Endodermal cell (in vitro differentiated cells): ENCODE data around the gene ODAD4. TPM values are rescaled to one million over a fixed set of nuclear protein-coding genes. Genes with fewer than 3 reads are reported as not detected.

Source experiments
- DNase-seq: peaks from one replicate; pipeline ENCODE4 v3.0.0-alpha.2; 2017
- H3K27ac ChIP-seq: 2 replicates; pipeline ENCODE4 v1.5.1; 2013; ENCODE audit warnings: mild to moderate bottlenecking, low read depth, low read length, moderate library complexity
- H3K27me3 ChIP-seq: 2 replicates; pipeline ENCODE4 v1.6.1; 2013; ENCODE audit warnings: mild to moderate bottlenecking, low read length, moderate library complexity; ENCODE audit not compliant: insufficient read depth, control insufficient read depth, poor library complexity, severe bottlenecking
- H3K36me3 ChIP-seq: 2 replicates; pipeline ENCODE4 v1.7.0; 2013; ENCODE audit warnings: mild to moderate bottlenecking, low read length, moderate library complexity; ENCODE audit not compliant: control insufficient read depth, insufficient read depth
- H3K4me1 ChIP-seq: one replicate; pipeline ENCODE4 v1.7.0; 2013; ENCODE audit warnings: low read length; ENCODE audit not compliant: control insufficient read depth, insufficient read depth
- H3K4me3 ChIP-seq: 2 replicates; pipeline ENCODE4 v1.5.1; 2013; ENCODE audit warnings: mild to moderate bottlenecking, low read length, moderate library complexity
- H3K9ac ChIP-seq: 2 replicates; pipeline ENCODE4 v1.6.1; 2013; ENCODE audit warnings: mild to moderate bottlenecking, low read length, moderate library complexity; ENCODE audit not compliant: poor library complexity, severe bottlenecking; ENCODE audit errors: extremely low read depth
- H3K9me3 ChIP-seq: 2 replicates; pipeline ENCODE4 v1.6.1; 2013; ENCODE audit warnings: mild to moderate bottlenecking, low read length, moderate library complexity; ENCODE audit not compliant: control insufficient read depth
- H3K27ac Mint-ChIP-seq: 2 replicates; pipeline ENCODE4 v1.8.0; 2020; ENCODE audit warnings: mixed read lengths
- H3K27me3 Mint-ChIP-seq: 2 replicates; pipeline ENCODE4 v1.8.0; 2021; ENCODE audit warnings: mild to moderate bottlenecking, mixed read lengths; ENCODE audit not compliant: insufficient read depth
- H3K36me3 Mint-ChIP-seq: 2 replicates; pipeline ENCODE4 v1.8.0; 2020; ENCODE audit warnings: low read depth, mixed read lengths
- H3K4me1 Mint-ChIP-seq: 2 replicates; pipeline ENCODE4 v1.8.0; 2020; ENCODE audit warnings: mixed read lengths
- H3K4me3 Mint-ChIP-seq: 2 replicates; pipeline ENCODE4 v1.8.0; 2020; ENCODE audit warnings: mild to moderate bottlenecking, moderate library complexity, mixed read lengths
- H3K9me3 Mint-ChIP-seq: 2 replicates; pipeline ENCODE4 v1.8.0; 2020; ENCODE audit warnings: mild to moderate bottlenecking, mixed read lengths
- WGBS, 2 experiments: methylation state at CpG; one replicate each; pipeline versions ENCODE4 v1.1.5 to v1.1.7; 2013; ENCODE audit warnings: missing lambda C conversion rate in 2 of 2, mixed read lengths in 1 of 2; ENCODE audit not compliant: insufficient coverage in 1 of 2, insufficient read length in 1 of 2; 5-methylcytosine and 5-hydroxymethylcytosine counted together
- total RNA-seq, 2 donors: library from RNA; stranded (reverse); fragmentation: NEBNext Ultra II Directional in 1 of 2; extraction: Animal tissue kit (Norgen Biotek cat#: 25700) in 1 of 2; gene quantifications; 2 replicates in 1 of 2; 3 replicates in 1 of 2; pipeline ENCODE4 v1.2.1, GENCODE V29; 2021
- TF ChIP-seq, protein P1 (sequence below): fragments of 200-600 bp; sonication (generic); conservative IDR thresholded peaks from 2 replicates; pipeline ENCODE4 v1.5.0; 2021; ENCODE audit warnings: antibody characterized with exemption, mild to moderate bottlenecking

Gene ODAD4
- total RNA-seq, 2 donors from 2014 or later = 3.9 to 4.7 TPM

GRCh38 chr17:41974658-41975057, 44.2 kb downstream of the ODAD4 start:
- no peak overlapping the region for H3K27ac Mint-ChIP-seq
- no peaks in the 10 kb centered on the region for H3K27me3 ChIP-seq
- H3K9me3 Mint-ChIP-seq = no peaks in the 10 kb centered on the region
- peak overlapping the region; percentile 32 for H3K27ac ChIP-seq
- no peaks in the 10 kb centered on the region for H3K9me3 ChIP-seq
- no peak overlapping the region for H3K9ac ChIP-seq
- DNase-seq = no peak
- H3K4me1 ChIP-seq = no peaks in the 10 kb centered on the region
- no peak overlapping the region for H3K4me3 Mint-ChIP-seq
- TF ChIP-seq, protein P1, sequence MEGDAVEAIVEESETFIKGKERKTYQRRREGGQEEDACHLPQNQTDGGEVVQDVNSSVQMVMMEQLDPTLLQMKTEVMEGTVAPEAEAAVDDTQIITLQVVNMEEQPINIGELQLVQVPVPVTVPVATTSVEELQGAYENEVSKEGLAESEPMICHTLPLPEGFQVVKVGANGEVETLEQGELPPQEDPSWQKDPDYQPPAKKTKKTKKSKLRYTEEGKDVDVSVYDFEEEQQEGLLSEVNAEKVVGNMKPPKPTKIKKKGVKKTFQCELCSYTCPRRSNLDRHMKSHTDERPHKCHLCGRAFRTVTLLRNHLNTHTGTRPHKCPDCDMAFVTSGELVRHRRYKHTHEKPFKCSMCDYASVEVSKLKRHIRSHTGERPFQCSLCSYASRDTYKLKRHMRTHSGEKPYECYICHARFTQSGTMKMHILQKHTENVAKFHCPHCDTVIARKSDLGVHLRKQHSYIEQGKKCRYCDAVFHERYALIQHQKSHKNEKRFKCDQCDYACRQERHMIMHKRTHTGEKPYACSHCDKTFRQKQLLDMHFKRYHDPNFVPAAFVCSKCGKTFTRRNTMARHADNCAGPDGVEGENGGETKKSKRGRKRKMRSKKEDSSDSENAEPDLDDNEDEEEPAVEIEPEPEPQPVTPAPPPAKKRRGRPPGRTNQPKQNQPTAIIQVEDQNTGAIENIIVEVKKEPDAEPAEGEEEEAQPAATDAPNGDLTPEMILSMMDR = no peak
- H3K4me3 ChIP-seq = no peak overlapping the region
- peaks cover 3% of the 10 kb centered on the region for H3K4me1 Mint-ChIP-seq
- H3K36me3 Mint-ChIP-seq = peaks cover 76% of the 10 kb centered on the region
- peaks cover 85% of the 10 kb centered on the region for H3K36me3 ChIP-seq
- WGBS, 2 experiments = 96 to 100% methylated on average over 4 to 5 of the region's 5 CpGs
- H3K27me3 Mint-ChIP-seq = no peaks in the 10 kb centered on the region

DNA sequence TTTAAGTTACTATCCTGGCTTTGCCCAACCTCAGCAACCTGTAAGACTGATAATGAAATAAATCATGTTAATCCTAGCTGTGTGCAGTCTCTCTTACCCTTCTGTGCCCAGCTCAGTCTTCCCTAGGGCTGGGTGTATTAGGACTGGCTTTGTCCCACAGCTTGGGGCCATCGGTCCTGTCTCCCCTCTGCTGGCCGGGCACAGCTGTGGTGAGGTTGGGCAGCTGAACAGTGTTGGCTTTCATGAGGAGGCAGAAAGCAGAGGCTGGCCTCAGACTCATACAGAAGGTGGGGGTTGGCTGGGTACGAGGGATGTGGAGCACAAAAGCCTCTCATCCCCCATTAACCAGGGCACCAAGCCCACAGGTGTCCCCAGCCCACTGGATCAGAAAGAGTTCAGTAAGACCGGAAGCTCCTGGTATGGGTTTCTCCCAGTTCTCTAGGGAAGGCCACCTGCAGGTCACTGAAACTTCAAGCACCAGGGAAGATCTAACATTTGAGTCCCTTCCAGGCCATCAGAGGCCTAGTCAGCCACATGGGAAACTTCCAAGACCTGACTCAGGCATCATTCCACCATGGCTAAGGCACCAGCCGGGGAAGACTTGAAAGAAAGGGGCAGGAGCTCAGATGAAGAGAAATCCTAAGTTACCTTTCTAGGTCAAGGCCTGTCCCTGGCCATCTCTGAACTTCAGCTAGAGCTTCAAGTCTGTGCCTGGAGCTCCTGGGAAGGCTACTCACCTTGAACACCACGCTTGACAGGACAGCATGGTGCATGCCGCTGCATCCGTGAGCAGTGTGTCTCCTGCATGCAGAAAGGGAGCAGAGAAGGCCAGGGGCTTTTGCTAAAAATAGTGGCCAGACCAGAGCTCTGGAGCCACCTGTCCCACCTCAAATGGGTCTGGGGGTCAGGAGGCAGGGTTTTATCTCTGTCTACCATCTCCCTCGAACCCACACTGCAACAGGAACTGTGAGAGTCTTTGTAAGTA, 45.0 kb downstream of the ODAD4 start:
- Histone ChIP-seq H3K27me3 (no peaks in the 10 kb centered on the region), H3K9me3 (no peaks in the 10 kb centered on the region), H3K27ac (no peak overlapping the region), H3K4me1 (no peaks in the 10 kb centered on the region), H3K36me3 (peaks cover 87% of the 10 kb centered on the region), H3K4me3 (no peak overlapping the region), H3K9ac (no peak overlapping the region)
- Mint-ChIP-seq H3K9me3 (no peaks in the 10 kb centered on the region), H3K4me1 (peaks cover 3% of the 10 kb centered on the region), H3K4me3 (no peak overlapping the region), H3K27me3 (no peaks in the 10 kb centered on the region), H3K27ac (peak overlapping the region; percentile 52), H3K36me3 (peaks cover 81% of the 10 kb centered on the region)
- no peak for DNase-seq
- 98 to 99% methylated on average over 4 to 9 of the region's 9 CpGs for WGBS, 2 experiments
- TF ChIP-seq, protein P1 = no peak

DNA sequence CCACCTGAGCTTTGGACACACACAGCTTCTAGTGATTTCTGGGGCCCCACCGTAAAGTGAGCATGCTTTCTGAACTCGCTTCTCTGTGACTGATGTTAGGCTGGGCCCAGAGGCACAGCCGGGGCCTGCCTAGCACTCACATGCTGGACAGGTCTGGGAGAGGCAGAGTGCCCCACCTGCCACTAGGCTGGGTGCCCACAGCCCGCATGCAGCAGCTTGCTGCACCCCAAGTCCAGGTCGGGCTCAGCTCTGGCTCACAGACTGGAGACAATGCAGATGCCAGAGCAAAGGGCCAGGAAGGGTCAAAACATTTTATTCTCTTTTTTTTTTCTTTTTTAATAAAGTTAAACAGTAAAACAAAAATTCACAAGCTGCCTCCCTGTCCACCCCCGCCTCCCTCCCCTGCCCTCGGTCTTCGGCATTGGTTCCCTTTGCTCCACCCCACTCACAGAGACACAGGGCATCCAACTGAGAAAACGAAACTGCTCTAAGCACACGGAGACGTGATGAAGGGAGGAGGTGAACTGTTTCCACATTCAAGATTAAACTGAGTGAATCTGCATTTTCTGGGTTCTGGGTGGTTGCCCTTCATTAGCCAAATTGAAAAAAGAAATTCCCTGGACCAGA, 45.8 kb downstream of the ODAD4 start:
- Histone ChIP-seq H3K4me3 (no peak overlapping the region), H3K27ac (no peak overlapping the region), H3K27me3 (no peaks in the 10 kb centered on the region), H3K4me1 (no peaks in the 10 kb centered on the region), H3K9ac (no peak overlapping the region), H3K36me3 (peaks cover 89% of the 10 kb centered on the region), H3K9me3 (no peaks in the 10 kb centered on the region)
- Mint-ChIP-seq H3K9me3 (no peaks in the 10 kb centered on the region), H3K27ac (no peak overlapping the region), H3K27me3 (no peaks in the 10 kb centered on the region), H3K4me3 (no peak overlapping the region), H3K36me3 (peaks cover 82% of the 10 kb centered on the region), H3K4me1 (peaks cover 3% of the 10 kb centered on the region)
- 93 to 96% methylated on average over 4 to 11 of the region's 11 CpGs for WGBS, 2 experiments
- TF ChIP-seq, protein P1 = no peak
- DNase-seq = no peak
